Measurements from ENCODE around the gene POLG.

POLG gene

GRCh38 chr15:89325039-89325803 lies 9.4 kb downstream of the POLG start:
- no peak for TF ChIP-seq CTCF (IDR thresholded peaks at IDR 0.05; ENCODE audit: low read depth, low read length, missing control alignments)
- DNase-seq (ENCODE audit: extremely low read depth, low read depth): no peak
- no peak overlapping the region for H3K4me3 ChIP-seq (replicated peaks; ENCODE audit: low read depth, low read length)

GRCh38 chr15:89323825-89324224 lies 10.8 kb downstream of the POLG start:
- TF ChIP-seq CTCF (IDR thresholded peaks at IDR 0.05; ENCODE audit: low read depth, low read length, missing control alignments): no peak
- no peak overlapping the region for H3K4me3 ChIP-seq (replicated peaks; ENCODE audit: low read depth, low read length)
- no peak for DNase-seq (ENCODE audit: extremely low read depth, low read depth)

- no peak overlapping the region for H3K4me3 ChIP-seq (replicated peaks; ENCODE audit: low read depth, low read length)
- DNase-seq (ENCODE audit: extremely low read depth, low read depth): no peak
- no peak for TF ChIP-seq CTCF (IDR thresholded peaks at IDR 0.05; ENCODE audit: low read depth, low read length, missing control alignments)
These were observed 11.8 kb downstream of the POLG start for GRCh38 chr15:89322822-89323221.

- TF ChIP-seq CTCF (IDR thresholded peaks at IDR 0.05; ENCODE audit: low read depth, low read length, missing control alignments): no peak
- DNase-seq (ENCODE audit: extremely low read depth, low read depth): no peak
- H3K4me3 ChIP-seq (replicated peaks; ENCODE audit: low read depth, low read length): no peak overlapping the region
These were observed 12.9 kb downstream of the POLG start for GRCh38 chr15:89321521-89322410.

GRCh38 chr15:89320200-89320599 lies 14.4 kb downstream of the POLG start:
- H3K4me3 ChIP-seq (replicated peaks; ENCODE audit: low read depth, low read length): no peak overlapping the region
- DNase-seq (ENCODE audit: extremely low read depth, low read depth): no peak
- no peak for TF ChIP-seq CTCF (IDR thresholded peaks at IDR 0.05; ENCODE audit: low read depth, low read length, missing control alignments)

- no peak for TF ChIP-seq CTCF (IDR thresholded peaks at IDR 0.05; ENCODE audit: low read depth, low read length, missing control alignments)
- no peak overlapping the region for H3K4me3 ChIP-seq (replicated peaks; ENCODE audit: low read depth, low read length)
- no peak for DNase-seq (ENCODE audit: extremely low read depth, low read depth)
These were observed 14.9 kb downstream of the POLG start for GRCh38 chr15:89319678-89320077.
